Liver (tissue), 3 donors: Measurements from ENCODE around the gene LMLN.

Experiments used
- FOXA1 ChIP-seq: IDR thresholded peaks from 2 replicates; pipeline ENCODE4 v1.6.1; 2016; ENCODE audit warnings: antibody characterized with exemption
- GABPA ChIP-seq, 2 donors: IDR thresholded peaks in 1 of 2; conservative IDR thresholded peaks in 1 of 2; 2 replicates each; pipeline ENCODE4 v1.6.1; 2016; ENCODE audit warnings: antibody characterized with exemption in 2 of 2, mild to moderate bottlenecking in 1 of 2, moderate library complexity in 1 of 2
- HNF4A ChIP-seq, 2 donors: conservative IDR thresholded peaks; 2 replicates each; pipeline ENCODE4 v1.6.1; 2016; ENCODE audit warnings: antibody characterized with exemption in 2 of 2, mild to moderate bottlenecking in 2 of 2
- HNF4G ChIP-seq: IDR thresholded peaks from 2 replicates; pipeline ENCODE4 v1.6.1; 2016; ENCODE audit warnings: antibody characterized with exemption
- JUND ChIP-seq, 2 donors: IDR thresholded peaks; 2 replicates each; pipeline ENCODE4 v1.6.1; 2016; ENCODE audit warnings: antibody characterized with exemption in 2 of 2
- SP1 ChIP-seq: IDR thresholded peaks from 2 replicates; pipeline ENCODE4 v1.6.1; 2018; ENCODE audit warnings: antibody characterized with exemption, mild to moderate bottlenecking
- TAF1 ChIP-seq: conservative IDR thresholded peaks from 2 replicates; pipeline ENCODE4 v1.6.1; 2016; ENCODE audit warnings: antibody characterized with exemption, mild to moderate bottlenecking
- TF ChIP-seq, protein P1 (sequence below): fragments of 150-350 bp; IDR thresholded peaks from 2 replicates; pipeline ENCODE4 v1.5.1; 2017; ENCODE audit warnings: improper control_type of control experiment, low read depth, low read length; ENCODE audit not compliant: missing input control
- TF ChIP-seq, protein P2 (sequence below): IDR thresholded peaks from 2 replicates; pipeline ENCODE4 v1.6.1; 2016; ENCODE audit warnings: antibody characterized with exemption, mild to moderate bottlenecking
- TF ChIP-seq, protein P3 (sequence below): IDR thresholded peaks from 2 replicates; pipeline ENCODE4 v1.6.1; 2016; ENCODE audit warnings: antibody characterized with exemption
- TF ChIP-seq, protein P4 (sequence below): IDR thresholded peaks from 2 replicates; pipeline ENCODE4 v1.6.1; 2016; ENCODE audit warnings: antibody characterized with exemption
- donor health status: healthy.
- donor health status: healthy.

DNA sequence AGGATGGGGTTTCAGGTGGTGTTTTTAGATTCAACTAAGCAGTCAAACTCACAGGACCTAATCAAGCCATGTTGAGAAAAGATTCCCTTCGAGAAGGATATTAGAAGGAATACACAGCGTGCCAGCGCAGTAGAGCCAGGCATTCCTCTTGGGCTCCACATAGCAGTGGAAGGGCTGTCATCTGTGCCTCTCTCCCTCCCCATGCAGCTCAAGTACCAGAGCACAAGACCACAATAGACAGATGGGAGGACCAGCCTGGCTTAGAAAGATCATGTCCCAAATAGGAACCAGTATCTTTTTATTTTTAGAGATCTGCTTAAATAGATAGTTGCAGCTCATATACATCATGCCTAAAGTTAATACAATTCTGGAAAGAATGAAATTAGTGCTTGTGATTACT lies 37.9 kb downstream of the LMLN start:
- TF ChIP-seq, protein P1, sequence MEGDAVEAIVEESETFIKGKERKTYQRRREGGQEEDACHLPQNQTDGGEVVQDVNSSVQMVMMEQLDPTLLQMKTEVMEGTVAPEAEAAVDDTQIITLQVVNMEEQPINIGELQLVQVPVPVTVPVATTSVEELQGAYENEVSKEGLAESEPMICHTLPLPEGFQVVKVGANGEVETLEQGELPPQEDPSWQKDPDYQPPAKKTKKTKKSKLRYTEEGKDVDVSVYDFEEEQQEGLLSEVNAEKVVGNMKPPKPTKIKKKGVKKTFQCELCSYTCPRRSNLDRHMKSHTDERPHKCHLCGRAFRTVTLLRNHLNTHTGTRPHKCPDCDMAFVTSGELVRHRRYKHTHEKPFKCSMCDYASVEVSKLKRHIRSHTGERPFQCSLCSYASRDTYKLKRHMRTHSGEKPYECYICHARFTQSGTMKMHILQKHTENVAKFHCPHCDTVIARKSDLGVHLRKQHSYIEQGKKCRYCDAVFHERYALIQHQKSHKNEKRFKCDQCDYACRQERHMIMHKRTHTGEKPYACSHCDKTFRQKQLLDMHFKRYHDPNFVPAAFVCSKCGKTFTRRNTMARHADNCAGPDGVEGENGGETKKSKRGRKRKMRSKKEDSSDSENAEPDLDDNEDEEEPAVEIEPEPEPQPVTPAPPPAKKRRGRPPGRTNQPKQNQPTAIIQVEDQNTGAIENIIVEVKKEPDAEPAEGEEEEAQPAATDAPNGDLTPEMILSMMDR = no peak
- TF ChIP-seq HNF4A (conservative IDR thresholded peaks at IDR 0.05) (no peak), GABPA (IDR thresholded peaks at IDR 0.05 in 1 of 2, conservative IDR thresholded peaks at IDR 0.05 in 1 of 2) (no peak), JUND (IDR thresholded peaks at IDR 0.05) (no peak), FOXA1 (no peak), SP1 (no peak), HNF4G (no peak), TAF1 (no peak)
- TF ChIP-seq, protein P2, sequence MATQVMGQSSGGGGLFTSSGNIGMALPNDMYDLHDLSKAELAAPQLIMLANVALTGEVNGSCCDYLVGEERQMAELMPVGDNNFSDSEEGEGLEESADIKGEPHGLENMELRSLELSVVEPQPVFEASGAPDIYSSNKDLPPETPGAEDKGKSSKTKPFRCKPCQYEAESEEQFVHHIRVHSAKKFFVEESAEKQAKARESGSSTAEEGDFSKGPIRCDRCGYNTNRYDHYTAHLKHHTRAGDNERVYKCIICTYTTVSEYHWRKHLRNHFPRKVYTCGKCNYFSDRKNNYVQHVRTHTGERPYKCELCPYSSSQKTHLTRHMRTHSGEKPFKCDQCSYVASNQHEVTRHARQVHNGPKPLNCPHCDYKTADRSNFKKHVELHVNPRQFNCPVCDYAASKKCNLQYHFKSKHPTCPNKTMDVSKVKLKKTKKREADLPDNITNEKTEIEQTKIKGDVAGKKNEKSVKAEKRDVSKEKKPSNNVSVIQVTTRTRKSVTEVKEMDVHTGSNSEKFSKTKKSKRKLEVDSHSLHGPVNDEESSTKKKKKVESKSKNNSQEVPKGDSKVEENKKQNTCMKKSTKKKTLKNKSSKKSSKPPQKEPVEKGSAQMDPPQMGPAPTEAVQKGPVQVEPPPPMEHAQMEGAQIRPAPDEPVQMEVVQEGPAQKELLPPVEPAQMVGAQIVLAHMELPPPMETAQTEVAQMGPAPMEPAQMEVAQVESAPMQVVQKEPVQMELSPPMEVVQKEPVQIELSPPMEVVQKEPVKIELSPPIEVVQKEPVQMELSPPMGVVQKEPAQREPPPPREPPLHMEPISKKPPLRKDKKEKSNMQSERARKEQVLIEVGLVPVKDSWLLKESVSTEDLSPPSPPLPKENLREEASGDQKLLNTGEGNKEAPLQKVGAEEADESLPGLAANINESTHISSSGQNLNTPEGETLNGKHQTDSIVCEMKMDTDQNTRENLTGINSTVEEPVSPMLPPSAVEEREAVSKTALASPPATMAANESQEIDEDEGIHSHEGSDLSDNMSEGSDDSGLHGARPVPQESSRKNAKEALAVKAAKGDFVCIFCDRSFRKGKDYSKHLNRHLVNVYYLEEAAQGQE = no peak
- TF ChIP-seq, protein P3, sequence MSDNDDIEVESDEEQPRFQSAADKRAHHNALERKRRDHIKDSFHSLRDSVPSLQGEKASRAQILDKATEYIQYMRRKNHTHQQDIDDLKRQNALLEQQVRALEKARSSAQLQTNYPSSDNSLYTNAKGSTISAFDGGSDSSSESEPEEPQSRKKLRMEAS = no peak
- TF ChIP-seq, protein P4, sequence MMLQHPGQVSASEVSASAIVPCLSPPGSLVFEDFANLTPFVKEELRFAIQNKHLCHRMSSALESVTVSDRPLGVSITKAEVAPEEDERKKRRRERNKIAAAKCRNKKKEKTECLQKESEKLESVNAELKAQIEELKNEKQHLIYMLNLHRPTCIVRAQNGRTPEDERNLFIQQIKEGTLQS = no peak
